SK-N-SH treated with all-trans-retinoic acid at 6 μM for 48 hours (cell line): Measurements from ENCODE around the gene PSMC3.

Source experiments
- ATAC-seq: fragments of 200-7000 bp; cut with Tn5 transposase; 3 replicates; pipeline ENCODE4 v1.9.1; 2020; ENCODE audit warnings: mild to moderate bottlenecking, moderate library complexity
- ARNTL ChIP-seq: fragments of 450-650 bp; formaldehyde crosslinking; IDR thresholded peaks from 2 replicates; pipeline ENCODE4 v1.5.0; 2020; ENCODE audit warnings: low read depth, mild to moderate bottlenecking, moderate library complexity, borderline replicate concordance
- BACH2 ChIP-seq: fragments of 250-450 bp; sonication (Bioruptor Pico); IDR thresholded peaks from 2 replicates; pipeline ENCODE4 v1.9.0; 2021; ENCODE audit warnings: mild to moderate bottlenecking, borderline replicate concordance
- CSDC2 ChIP-seq: fragments of 250-450 bp; sonication (Bioruptor Pico); IDR thresholded peaks from 2 replicates; pipeline ENCODE4 v1.5.0; 2020; ENCODE audit warnings: mild to moderate bottlenecking, moderate library complexity
- CSRNP3 ChIP-seq: fragments of 250-450 bp; sonication (Bioruptor Pico); IDR thresholded peaks from 2 replicates; pipeline ENCODE4 v1.5.1; 2021; ENCODE audit warnings: mild to moderate bottlenecking, moderate library complexity
- ESRRG ChIP-seq: fragments of 250-450 bp; sonication (Bioruptor Pico); IDR thresholded peaks from 2 replicates; pipeline ENCODE4 v1.6.1; 2021; ENCODE audit warnings: mild to moderate bottlenecking
- GLIS3 ChIP-seq: fragments of 250-450 bp; sonication (Bioruptor Pico); IDR thresholded peaks from 2 replicates; pipeline ENCODE4 v1.5.0; 2020; ENCODE audit warnings: mild to moderate bottlenecking, moderate library complexity
- ISL1 ChIP-seq: fragments of 250-450 bp; sonication (Bioruptor Pico); IDR thresholded peaks from 2 replicates; pipeline ENCODE4 v2.1.2; 2022; ENCODE audit warnings: mild to moderate bottlenecking, moderate library complexity
- PATZ1 ChIP-seq: fragments of 250-450 bp; sonication (Bioruptor Pico); IDR thresholded peaks from 2 replicates; pipeline ENCODE4 v1.8.0; 2020; ENCODE audit warnings: mild to moderate bottlenecking, moderate library complexity, borderline replicate concordance
- PPARA ChIP-seq: fragments of 250-450 bp; sonication (Bioruptor Pico); IDR thresholded peaks from 2 replicates; pipeline ENCODE4 v1.5.0; 2020; ENCODE audit warnings: mild to moderate bottlenecking, borderline replicate concordance
- RARB ChIP-seq: fragments of 250-450 bp; sonication (Bioruptor Pico); IDR thresholded peaks from 2 replicates; pipeline ENCODE4 v1.8.0; 2021; ENCODE audit warnings: mild to moderate bottlenecking, moderate library complexity
- SNAI2 ChIP-seq: fragments of 250-450 bp; sonication (Bioruptor Pico); IDR thresholded peaks from 2 replicates; pipeline ENCODE4 v1.5.0; 2020; ENCODE audit warnings: mild to moderate bottlenecking, moderate library complexity
- TCF4 ChIP-seq: fragments of 250-450 bp; sonication (Bioruptor Pico); IDR thresholded peaks from 2 replicates; pipeline ENCODE4 v1.8.0; 2021; ENCODE audit warnings: mild to moderate bottlenecking, moderate library complexity, borderline replicate concordance
- TOX ChIP-seq: fragments of 250-450 bp; sonication (Bioruptor Pico); IDR thresholded peaks from 2 replicates; pipeline ENCODE4 v1.8.0; 2021; ENCODE audit warnings: mild to moderate bottlenecking, moderate library complexity, borderline replicate concordance
- ZC3H10 ChIP-seq: fragments of 250-450 bp; sonication (Bioruptor Pico); IDR thresholded peaks from 2 replicates; pipeline ENCODE4 v1.5.1; 2021; ENCODE audit warnings: mild to moderate bottlenecking, moderate library complexity
- ZFP3 ChIP-seq: fragments of 250-450 bp; sonication (Bioruptor Pico); IDR thresholded peaks from 2 replicates; pipeline ENCODE4 v1.5.0; 2020; ENCODE audit warnings: mild to moderate bottlenecking, moderate library complexity
- ZFP30 ChIP-seq: fragments of 450-650 bp; formaldehyde crosslinking; IDR thresholded peaks from 2 replicates; pipeline ENCODE4 v1.5.0; 2022; ENCODE audit warnings: mild to moderate bottlenecking, moderate library complexity
- ZNF565 ChIP-seq: fragments of 450-650 bp; formaldehyde crosslinking; conservative IDR thresholded peaks from 2 replicates; pipeline ENCODE4 v1.5.0; 2020; ENCODE audit warnings: low read depth, mild to moderate bottlenecking, moderate library complexity
- ZNF70 ChIP-seq: fragments of 450-650 bp; formaldehyde crosslinking; IDR thresholded peaks from 2 replicates; pipeline ENCODE4 v1.5.0; 2020; ENCODE audit warnings: mild to moderate bottlenecking, moderate library complexity
- TF ChIP-seq, protein P1 (sequence below): fragments of 250-450 bp; sonication (Bioruptor Pico); IDR thresholded peaks from 2 replicates; pipeline ENCODE4 v1.5.1; 2020; ENCODE audit warnings: low read depth, mild to moderate bottlenecking, moderate library complexity
- TF ChIP-seq, protein P2 (sequence below): fragments of 250-450 bp; sonication (Bioruptor Pico); IDR thresholded peaks from 2 replicates; pipeline ENCODE4 v1.8.0; 2021; ENCODE audit warnings: low read depth, mild to moderate bottlenecking, moderate library complexity, borderline replicate concordance

The PSMC3 gene

DNA sequence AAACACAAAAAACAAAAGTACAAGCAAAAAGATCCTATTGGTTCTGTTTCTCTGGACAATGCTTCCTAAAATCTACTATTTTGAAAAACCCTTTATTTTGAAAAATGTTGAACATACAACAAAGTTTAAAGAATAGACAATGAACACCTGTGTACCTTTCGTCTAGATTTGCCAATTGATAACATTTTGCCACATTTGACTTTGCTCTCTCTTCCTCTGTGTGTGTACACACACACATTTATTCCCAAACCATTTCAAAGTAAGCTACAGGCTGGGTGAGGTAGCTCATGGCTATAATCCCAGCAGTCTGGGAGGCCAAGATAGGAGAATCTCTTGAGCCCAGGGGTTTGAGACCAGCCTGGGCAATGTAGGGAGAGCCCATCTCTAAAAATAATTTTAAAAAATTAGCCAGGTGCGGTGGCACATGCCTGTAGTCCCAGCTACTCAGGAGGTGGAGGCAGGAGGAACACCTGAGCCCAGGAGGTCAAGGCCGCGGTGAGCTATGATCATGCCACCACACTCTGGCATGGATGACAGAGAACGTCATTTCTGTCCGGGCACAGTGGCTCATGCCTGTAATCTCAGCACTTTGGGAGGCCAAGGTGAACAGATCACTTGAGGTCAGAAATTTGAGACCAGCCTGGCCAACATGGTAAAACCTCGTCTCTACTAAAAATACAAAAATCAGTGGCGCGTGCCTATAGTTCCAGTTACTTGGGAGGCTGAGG lies 5.3 kb upstream of the PSMC3 start:
- no peak for ATAC-seq
- TF ChIP-seq ZC3H10 (CRISPR knock-in tag), result no peak
- TF ChIP-seq, protein P1, sequence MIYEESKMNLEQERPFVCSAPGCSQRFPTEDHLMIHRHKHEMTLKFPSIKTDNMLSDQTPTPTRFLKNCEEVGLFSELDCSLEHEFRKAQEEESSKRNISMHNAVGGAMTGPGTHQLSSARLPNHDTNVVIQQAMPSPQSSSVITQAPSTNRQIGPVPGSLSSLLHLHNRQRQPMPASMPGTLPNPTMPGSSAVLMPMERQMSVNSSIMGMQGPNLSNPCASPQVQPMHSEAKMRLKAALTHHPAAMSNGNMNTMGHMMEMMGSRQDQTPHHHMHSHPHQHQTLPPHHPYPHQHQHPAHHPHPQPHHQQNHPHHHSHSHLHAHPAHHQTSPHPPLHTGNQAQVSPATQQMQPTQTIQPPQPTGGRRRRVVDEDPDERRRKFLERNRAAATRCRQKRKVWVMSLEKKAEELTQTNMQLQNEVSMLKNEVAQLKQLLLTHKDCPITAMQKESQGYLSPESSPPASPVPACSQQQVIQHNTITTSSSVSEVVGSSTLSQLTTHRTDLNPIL, result no peak

- ATAC-seq, result no peak
- TF ChIP-seq CSDC2 (no peak), GLIS3 (CRISPR knock-in tag) (no peak), ESRRG (CRISPR knock-in tag) (no peak), TCF4 (CRISPR knock-in tag) (no peak), ZNF565 (CRISPR knock-in tag) (no peak), ZFP3 (CRISPR knock-in tag) (no peak), ZFP30 (CRISPR knock-in tag) (no peak), ISL1 (CRISPR knock-in tag) (no peak), PPARA (CRISPR knock-in tag) (no peak), TOX (CRISPR knock-in tag) (no peak), ZC3H10 (CRISPR knock-in tag) (no peak), ZNF70 (CRISPR knock-in tag) (no peak), BACH2 (CRISPR knock-in tag) (no peak), RARB (CRISPR knock-in tag) (no peak), SNAI2 (CRISPR knock-in tag) (no peak), CSRNP3 (CRISPR knock-in tag) (no peak), ARNTL (CRISPR knock-in tag) (no peak), PATZ1 (CRISPR knock-in tag) (no peak)
- TF ChIP-seq, protein P1, result no peak
- TF ChIP-seq, protein P2, sequence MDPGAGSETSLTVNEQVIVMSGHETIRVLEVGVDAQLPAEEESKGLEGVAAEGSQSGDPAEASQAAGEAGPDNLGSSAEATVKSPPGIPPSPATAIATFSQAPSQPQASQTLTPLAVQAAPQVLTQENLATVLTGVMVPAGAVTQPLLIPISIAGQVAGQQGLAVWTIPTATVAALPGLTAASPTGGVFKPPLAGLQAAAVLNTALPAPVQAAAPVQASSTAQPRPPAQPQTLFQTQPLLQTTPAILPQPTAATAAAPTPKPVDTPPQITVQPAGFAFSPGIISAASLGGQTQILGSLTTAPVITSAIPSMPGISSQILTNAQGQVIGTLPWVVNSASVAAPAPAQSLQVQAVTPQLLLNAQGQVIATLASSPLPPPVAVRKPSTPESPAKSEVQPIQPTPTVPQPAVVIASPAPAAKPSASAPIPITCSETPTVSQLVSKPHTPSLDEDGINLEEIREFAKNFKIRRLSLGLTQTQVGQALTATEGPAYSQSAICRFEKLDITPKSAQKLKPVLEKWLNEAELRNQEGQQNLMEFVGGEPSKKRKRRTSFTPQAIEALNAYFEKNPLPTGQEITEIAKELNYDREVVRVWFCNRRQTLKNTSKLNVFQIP (CRISPR knock-in tag), result no peak
Measured at GRCh38 chr11:47430524-47430923, 4.3 kb upstream of the PSMC3 start.

- TF ChIP-seq CSRNP3 (CRISPR knock-in tag) (no peak), BACH2 (CRISPR knock-in tag) (no peak), RARB (CRISPR knock-in tag) (no peak), GLIS3 (CRISPR knock-in tag) (no peak), TOX (CRISPR knock-in tag) (no peak), PPARA (CRISPR knock-in tag) (no peak), ZNF70 (CRISPR knock-in tag) (no peak), ZFP30 (CRISPR knock-in tag) (no peak), ARNTL (CRISPR knock-in tag) (no peak), ESRRG (CRISPR knock-in tag) (no peak), ISL1 (CRISPR knock-in tag) (no peak), TCF4 (CRISPR knock-in tag) (no peak), SNAI2 (CRISPR knock-in tag) (no peak), ZFP3 (CRISPR knock-in tag) (no peak), CSDC2 (no peak), ZC3H10 (CRISPR knock-in tag) (no peak), PATZ1 (CRISPR knock-in tag) (no peak)
- TF ChIP-seq, protein P2 (CRISPR knock-in tag), result no peak
- no peak for ATAC-seq
Measured at GRCh38 chr11:47425611-47426010, 628 bp downstream of the PSMC3 start.
